SK-N-SH (cell line): ENCODE measurements around the gene MS4A10. TPM values are rescaled to one million over a fixed set of nuclear protein-coding genes. Genes with fewer than 3 reads are reported as not detected.

Experiments
- CTCF ChIA-PET: fragments of 300-600, 350-600 bp; formaldehyde crosslinking; extraction: SDS; loops from one replicate; lab custom pipeline; 2021; lab: Yijun Ruan, JAX
- POLR2A ChIA-PET: fragments of 350-600 bp; sonication (Branson Sonifier 250); formaldehyde crosslinking; extraction: SDS; loops from one replicate; lab custom pipeline; 2020; ENCODE audit warnings: antibody characterized with exemption, inconsistent platforms; lab: Yijun Ruan, JAX
- DNase-seq: peaks from one replicate; pipeline ENCODE4 v3.0.0; 2012
- H2AFZ ChIP-seq: fragments of 200-600 bp; sonication (generic); 2 replicates; pipeline ENCODE4 v1.8.1; 2016; ENCODE audit warnings: antibody characterized with exemption, mild to moderate bottlenecking, low read depth
- H3F3A ChIP-seq: fragments of 200-600 bp; sonication (generic); replicated peaks from 2 replicates; pipeline ENCODE3; 2016; ENCODE audit warnings: antibody characterized with exemption, mild to moderate bottlenecking; ENCODE audit not compliant: insufficient read depth
- H3K27ac ChIP-seq, 2 experiments: fragments of 200-500 bp in 1 of 2; fragments of 200-600 bp in 1 of 2; sonication (Bioruptor generic) in 1 of 2; sonication (generic), shearing (Covaris generic) in 1 of 2; 2 replicates each; pipeline versions ENCODE4 v1.5.1 to v1.6.1; 2014 to 2016; ENCODE audit warnings: low read depth in 2 of 2, inconsistent platforms in 1 of 2, low read length in 1 of 2, mild to moderate bottlenecking in 1 of 2, mixed read lengths in 1 of 2
- H3K27me3 ChIP-seq: fragments of 200-600 bp; sonication (generic), shearing (Covaris generic); 2 replicates; pipeline ENCODE4 v1.6.1; 2016; ENCODE audit warnings: mixed run types; ENCODE audit not compliant: insufficient read depth
- H3K36me3 ChIP-seq, 2 experiments: fragments of 200-500 bp in 1 of 2; fragments of 200-600 bp in 1 of 2; sonication (Bioruptor generic) in 1 of 2; sonication (generic) in 1 of 2; replicated peaks in 1 of 2; 2 replicates each; pipeline versions ENCODE3 to v1.5.1; 2014 to 2016; ENCODE audit warnings: low read length in 1 of 2, mild to moderate bottlenecking in 1 of 2; ENCODE audit not compliant: insufficient read depth in 2 of 2, control insufficient read depth in 1 of 2
- H3K4me1 ChIP-seq, 2 experiments: fragments of 200-500 bp in 1 of 2; fragments of 200-600 bp in 1 of 2; sonication (Bioruptor generic) in 1 of 2; sonication (generic), shearing (Covaris generic) in 1 of 2; 2 replicates each; pipeline versions ENCODE4 v1.5.1 to v1.6.1; 2014 to 2016; ENCODE audit warnings: low read depth in 1 of 2, low read length in 1 of 2, mixed run types in 1 of 2; ENCODE audit not compliant: insufficient read depth in 2 of 2, control insufficient read depth in 1 of 2
- H3K4me2 ChIP-seq: fragments of 200-600 bp; sonication (generic), shearing (Covaris generic); 2 replicates; pipeline ENCODE4 v1.6.1; 2017; ENCODE audit warnings: mixed run types
- H3K4me3 ChIP-seq, 2 experiments: fragments of 200-500 bp in 1 of 2; fragments of 200-600 bp in 1 of 2; sonication (Bioruptor generic) in 1 of 2; sonication (generic), shearing (Covaris generic) in 1 of 2; 2 replicates each; pipeline versions ENCODE4 v1.5.1 to v1.8.1; 2014 to 2016; ENCODE audit warnings: low read depth in 2 of 2, inconsistent platforms in 1 of 2, low read length in 1 of 2, mild to moderate bottlenecking in 1 of 2, mixed read lengths in 1 of 2, moderate library complexity in 1 of 2
- H3K79me2 ChIP-seq: fragments of 200-600 bp; sonication (generic); 2 replicates; pipeline ENCODE4 v1.8.1; 2017; ENCODE audit warnings: mild to moderate bottlenecking; ENCODE audit not compliant: insufficient read depth
- H3K9ac ChIP-seq: fragments of 200-600 bp; sonication (generic); 2 replicates; pipeline ENCODE4 v1.6.1; 2017; ENCODE audit warnings: mixed run types
- H3K9me2 ChIP-seq: fragments of 200-600 bp; sonication (generic); 2 replicates; pipeline ENCODE4 v1.6.1; 2017; ENCODE audit warnings: mixed run types
- H3K9me3 ChIP-seq: fragments of 200-600 bp; sonication (generic); 2 replicates; pipeline ENCODE4 v1.6.1; 2017; ENCODE audit warnings: mixed run types, mild to moderate bottlenecking, moderate library complexity
- H4K20me1 ChIP-seq: fragments of 200-600 bp; sonication (generic); 2 replicates; pipeline ENCODE4 v1.6.1; 2017; ENCODE audit warnings: mild to moderate bottlenecking, mixed run types; ENCODE audit not compliant: insufficient read depth
- ELF1 ChIP-seq: IDR thresholded peaks from 2 replicates; pipeline ENCODE4 v1.4.0; 2012
- EP300 ChIP-seq, 2 experiments: IDR thresholded peaks; 2 replicates each; pipeline versions ENCODE4 v1.4.0 to v1.6.1; 2012; ENCODE audit warnings: borderline replicate concordance in 1 of 2, low read depth in 1 of 2, low read length in 1 of 2
- FOSL2 ChIP-seq: IDR thresholded peaks from 2 replicates; pipeline ENCODE4 v1.4.0; 2012; ENCODE audit warnings: low read depth, mild to moderate bottlenecking, moderate library complexity, borderline replicate concordance
- FOXJ3 ChIP-seq: sonication (generic); formaldehyde crosslinking; IDR thresholded peaks from 2 replicates; pipeline ENCODE4 v1.5.1; 2020; ENCODE audit warnings: mild to moderate bottlenecking, missing genetic modification reagents
- FOXM1 ChIP-seq: IDR thresholded peaks from 2 replicates; pipeline ENCODE4 v1.4.0; 2012; ENCODE audit warnings: low read depth, mild to moderate bottlenecking
- GABPA ChIP-seq: IDR thresholded peaks from 2 replicates; pipeline ENCODE4 v1.4.0; 2012; ENCODE audit warnings: low read depth, mild to moderate bottlenecking
- IRF3 ChIP-seq: fragments of 150-350 bp; IDR thresholded peaks from 2 replicates; pipeline ENCODE4 v1.6.1; 2016; ENCODE audit warnings: mild to moderate bottlenecking, low read depth, low read length
- JUND ChIP-seq: IDR thresholded peaks from 2 replicates; pipeline ENCODE4 v1.4.0; 2012
- MAX ChIP-seq: IDR thresholded peaks from 2 replicates; pipeline ENCODE4 v1.4.0; 2012; ENCODE audit warnings: low read depth
- MXI1 ChIP-seq: IDR thresholded peaks from 2 replicates; pipeline ENCODE4 v1.6.1; 2012; ENCODE audit warnings: mild to moderate bottlenecking, low read depth, low read length, improper control_type of control experiment
- NFIC ChIP-seq: IDR thresholded peaks from 2 replicates; pipeline ENCODE4 v1.4.0; 2012; ENCODE audit warnings: borderline replicate concordance
- NRF1 ChIP-seq: IDR thresholded peaks from 2 replicates; pipeline ENCODE4 v1.6.1; 2012; ENCODE audit warnings: low read depth, mild to moderate bottlenecking, low read length
- RAD21 ChIP-seq: IDR thresholded peaks from 2 replicates; pipeline ENCODE4 v1.6.1; 2012; ENCODE audit warnings: mild to moderate bottlenecking, low read length
- RCOR1 ChIP-seq: fragments of 150-350 bp; IDR thresholded peaks from 2 replicates; pipeline ENCODE4 v1.6.1; 2017; ENCODE audit warnings: antibody characterized with exemption, low read length
- REST ChIP-seq: IDR thresholded peaks from 2 replicates; pipeline ENCODE4 v1.6.1; 2012; ENCODE audit warnings: mild to moderate bottlenecking, low read depth, low read length, moderate library complexity
- RFX5 ChIP-seq: IDR thresholded peaks from 2 replicates; pipeline ENCODE4 v1.6.1; 2012; ENCODE audit warnings: mild to moderate bottlenecking, improper control_type of control experiment, low read length
- RXRA ChIP-seq: IDR thresholded peaks from 2 replicates; pipeline ENCODE4 v1.4.0; 2012; ENCODE audit warnings: low read depth, mild to moderate bottlenecking, borderline replicate concordance
- TAF1 ChIP-seq: IDR thresholded peaks from 2 replicates; pipeline ENCODE4 v1.6.1; 2012; ENCODE audit warnings: low read depth, mild to moderate bottlenecking, low read length, moderate library complexity, borderline replicate concordance
- TCF12 ChIP-seq: IDR thresholded peaks from 2 replicates; pipeline ENCODE4 v1.4.0; 2012
- TEAD4 ChIP-seq: IDR thresholded peaks from 2 replicates; pipeline ENCODE4 v1.4.0; 2012; ENCODE audit warnings: mild to moderate bottlenecking, borderline replicate concordance; ENCODE audit not compliant: insufficient read depth
- YY1 ChIP-seq: IDR thresholded peaks from 2 replicates; pipeline ENCODE4 v1.4.0; 2012; ENCODE audit warnings: low read depth, mild to moderate bottlenecking
- ZBTB33 ChIP-seq: IDR thresholded peaks from 2 replicates; pipeline ENCODE4 v1.4.0; 2012; ENCODE audit warnings: low read depth, borderline replicate concordance
- WGBS: methylation state at CpG from one replicate; pipeline ENCODE4 v1.1.6; 2017; ENCODE audit warnings: low lambda C conversion rate; 5-methylcytosine and 5-hydroxymethylcytosine counted together
- polyA plus RNA-seq, 3 experiments: library from polyadenylated mRNA; depleted of rRNA; stranded (reverse); fragments of >200 nt; gene quantifications; 2 replicates each; pipeline ENCODE4 v1.2.3, GENCODE V29; 2012
- TF ChIP-seq, protein P1 (sequence below): IDR thresholded peaks from 2 replicates; pipeline ENCODE4; 2012
- TF ChIP-seq, protein P2 (sequence below): fragments of 150-350 bp; IDR thresholded peaks from 2 replicates; pipeline ENCODE4 v1.6.1; 2017; ENCODE audit warnings: antibody characterized with exemption, low read length, low read depth, borderline replicate concordance
- TF ChIP-seq, protein P3 (sequence below): IDR thresholded peaks from 2 replicates; pipeline ENCODE4 v1.4.0; 2012; ENCODE audit warnings: low read depth, borderline replicate concordance

MS4A10 gene
- polyA plus RNA-seq, 1 of the 3 experiments (the other 2 are of a cell fraction): not detected

DNA sequence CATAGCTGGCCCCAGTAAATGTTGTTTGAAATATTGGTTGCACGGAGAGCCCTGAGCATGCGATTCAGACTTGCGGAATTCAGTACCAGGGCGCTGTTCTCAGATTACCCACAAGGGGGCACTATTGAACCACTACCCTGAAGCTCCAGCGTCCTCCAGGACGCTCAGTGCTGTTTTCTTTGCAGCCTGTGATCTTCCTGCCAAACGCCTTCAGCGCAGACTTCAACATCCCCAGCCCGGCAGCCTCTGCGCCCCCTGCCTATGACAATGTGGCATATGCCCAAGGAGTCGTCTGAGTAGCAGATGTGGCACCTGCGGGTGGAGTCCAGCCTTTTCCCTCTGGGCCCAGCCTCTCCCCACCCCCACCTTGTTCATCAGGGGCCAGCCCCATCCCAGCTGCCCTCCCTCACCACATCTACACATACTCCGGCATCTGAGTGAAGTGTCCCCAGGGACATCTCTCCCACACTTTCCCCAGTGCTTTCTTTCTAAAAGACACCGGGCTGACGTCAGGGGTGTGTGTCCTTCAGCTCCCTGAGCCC lies 9.6 kb upstream of the MS4A10 start:
- peak; percentile 85 for DNase-seq
- no peaks in the 10 kb centered on the region for H3K9me2 ChIP-seq
- peaks cover 3 to 6% of the 10 kb centered on the region in 2 experiments; a peak in 2 of 4 replicates for H3K4me1 ChIP-seq
- WGBS: 19% methylated on average over 13 of the region's 15 CpGs
- H3K27me3 ChIP-seq: no peaks in the 10 kb centered on the region
- POLR2A ChIA-PET: no interaction called here
- H3F3A ChIP-seq: no peaks in the 10 kb centered on the region
- H3K36me3 ChIP-seq: no peaks in the 10 kb centered on the region
- H3K4me2 ChIP-seq: no peak overlapping the region
- peak overlapping the region in 1 of 2 experiments; percentile 45; a peak in 1 of 4 replicates for H3K4me3 ChIP-seq
- H3K9me3 ChIP-seq: no peaks in the 10 kb centered on the region
- H3K9ac ChIP-seq: no peak overlapping the region
- H4K20me1 ChIP-seq: no peaks in the 10 kb centered on the region
- H3K79me2 ChIP-seq: no peaks in the 10 kb centered on the region
- no peak overlapping the region for H3K27ac ChIP-seq
- H2AFZ ChIP-seq: no peak overlapping the region
- CTCF ChIA-PET: interaction anchor here (0.5 to 7.3 kb wide), 32 partner anchors 9 to 610 kb away, joined by 3 to 67 read pairs (median 4); partner anchors contain the start of genes PTGDR2 and TMEM109
- TF ChIP-seq IRF3: no peak
- TF ChIP-seq ZBTB33: no peak
- TF ChIP-seq, protein P1, sequence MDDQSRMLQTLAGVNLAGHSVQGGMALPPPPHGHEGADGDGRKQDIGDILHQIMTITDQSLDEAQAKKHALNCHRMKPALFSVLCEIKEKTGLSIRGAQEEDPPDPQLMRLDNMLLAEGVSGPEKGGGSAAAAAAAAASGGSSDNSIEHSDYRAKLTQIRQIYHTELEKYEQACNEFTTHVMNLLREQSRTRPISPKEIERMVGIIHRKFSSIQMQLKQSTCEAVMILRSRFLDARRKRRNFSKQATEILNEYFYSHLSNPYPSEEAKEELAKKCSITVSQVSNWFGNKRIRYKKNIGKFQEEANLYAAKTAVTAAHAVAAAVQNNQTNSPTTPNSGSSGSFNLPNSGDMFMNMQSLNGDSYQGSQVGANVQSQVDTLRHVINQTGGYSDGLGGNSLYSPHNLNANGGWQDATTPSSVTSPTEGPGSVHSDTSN: no peak
- no peak for TF ChIP-seq FOXJ3 (CRISPR knock-in tag)
- no peak for TF ChIP-seq YY1
- no peak for TF ChIP-seq TCF12
- no peak for TF ChIP-seq MAX
- TF ChIP-seq MXI1: peak; percentile 32; the same call in 1 of the 2 replicates
- no peak for TF ChIP-seq TAF1
- TF ChIP-seq FOSL2: 0 out of 2 replicates have a peak, but pooled peaks have one; percentile 30
- TF ChIP-seq, protein P2, sequence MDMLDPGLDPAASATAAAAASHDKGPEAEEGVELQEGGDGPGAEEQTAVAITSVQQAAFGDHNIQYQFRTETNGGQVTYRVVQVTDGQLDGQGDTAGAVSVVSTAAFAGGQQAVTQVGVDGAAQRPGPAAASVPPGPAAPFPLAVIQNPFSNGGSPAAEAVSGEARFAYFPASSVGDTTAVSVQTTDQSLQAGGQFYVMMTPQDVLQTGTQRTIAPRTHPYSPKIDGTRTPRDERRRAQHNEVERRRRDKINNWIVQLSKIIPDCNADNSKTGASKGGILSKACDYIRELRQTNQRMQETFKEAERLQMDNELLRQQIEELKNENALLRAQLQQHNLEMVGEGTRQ: no peak
- TF ChIP-seq EP300 (IDR thresholded peaks at IDR 0.05; ENCODE audit: borderline replicate concordance in 1 of 2, low read depth in 1 of 2, low read length in 1 of 2): no peak
- no peak for TF ChIP-seq REST
- TF ChIP-seq, protein P3, sequence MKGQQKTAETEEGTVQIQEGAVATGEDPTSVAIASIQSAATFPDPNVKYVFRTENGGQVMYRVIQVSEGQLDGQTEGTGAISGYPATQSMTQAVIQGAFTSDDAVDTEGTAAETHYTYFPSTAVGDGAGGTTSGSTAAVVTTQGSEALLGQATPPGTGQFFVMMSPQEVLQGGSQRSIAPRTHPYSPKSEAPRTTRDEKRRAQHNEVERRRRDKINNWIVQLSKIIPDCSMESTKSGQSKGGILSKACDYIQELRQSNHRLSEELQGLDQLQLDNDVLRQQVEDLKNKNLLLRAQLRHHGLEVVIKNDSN: no peak
- no peak for TF ChIP-seq GABPA
- TF ChIP-seq RAD21: peak; percentile 83
- no peak for TF ChIP-seq RXRA
- TF ChIP-seq FOXM1: no peak
- no peak for TF ChIP-seq NFIC
- TF ChIP-seq JUND: no peak
- no peak for TF ChIP-seq TEAD4
- no peak for TF ChIP-seq ELF1
- no peak for TF ChIP-seq RCOR1
- no peak for TF ChIP-seq RFX5
- no peak for TF ChIP-seq NRF1
